Hypothalamus (tissue), 51 donors: ENCODE measurements around the gene OPTN.
"Not testable (repeated sequence)": the region's sequence is repeated elsewhere in the genome, so short reads cannot be mapped to it uniquely, and the experiment has no call there.

Experiments
- DNase-seq, 51 donors: peaks; one replicate each; lab custom pipeline; 2025; lab: John Stamatoyannopoulos, UW

The OPTN gene

GRCh38 chr10:13117841-13118783 lies 18.1 kb downstream of the OPTN start:
- peak in 2 of 51 donors; percentile 3 to 9 for DNase-seq

GRCh38 chr10:13118784-13119410 lies 18.9 kb downstream of the OPTN start:
- no peak for DNase-seq

- DNase-seq: no peak
These were observed 21.0 kb downstream of the OPTN start for GRCh38 chr10:13120786-13121499.

GRCh38 chr10:13121500-13121854 lies 21.5 kb downstream of the OPTN start:
- DNase-seq: no peak

- no peak for DNase-seq
These were observed 36.7 kb downstream of the OPTN start for GRCh38 chr10:13136651-13137050.

GRCh38 chr10:13139150-13139549 lies 39.2 kb downstream of the OPTN start:
- no peak for DNase-seq

GRCh38 chr10:13139676-13140075 lies 39.7 kb downstream of the OPTN start:
- no peak for DNase-seq

- DNase-seq: no peak
These were observed 40.7 kb downstream of the OPTN start for GRCh38 chr10:13140627-13141190.

- DNase-seq: no peak
These were observed 43.8 kb downstream of the OPTN start for GRCh38 chr10:13143766-13144165.

GRCh38 chr10:13144814-13145213 lies 44.9 kb downstream of the OPTN start:
- DNase-seq: no peak

- DNase-seq: no peak
These were observed 46.4 kb downstream of the OPTN start for GRCh38 chr10:13146379-13146778.

GRCh38 chr10:13147161-13147560 lies 47.2 kb downstream of the OPTN start:
- DNase-seq: no peak

GRCh38 chr10:13152296-13152695 lies 52.3 kb downstream of the OPTN start:
- DNase-seq: no peak

- not testable (repeated sequence) for DNase-seq
These were observed 55.9 kb downstream of the OPTN start for GRCh38 chr10:13155860-13156259.

GRCh38 chr10:13158401-13158800 lies 58.4 kb downstream of the OPTN start:
- peak in 1 of 51 donors; percentile 7 for DNase-seq

GRCh38 chr10:13160934-13161856 lies 61.2 kb downstream of the OPTN start, which contains the start of gene MCM10:
Gene MCM10, plus strand, starts transcription at chr10:13161558. Its CDS starts 2,645 bp downstream, at chr10:13164203.
- DNase-seq: peak; percentile 52 to 99 (median 96)

- DNase-seq: no peak
These were observed 61.9 kb downstream of the OPTN start for GRCh38 chr10:13161857-13162271.

- no peak for DNase-seq
These were observed 63.9 kb downstream of the OPTN start for GRCh38 chr10:13163859-13164258.

- DNase-seq: no peak
These were observed 65.2 kb downstream of the OPTN start for GRCh38 chr10:13165177-13165576.

- no peak for DNase-seq
These were observed 67.6 kb downstream of the OPTN start for GRCh38 chr10:13167568-13167967.
